ENCODE results near the gene MPI.

GRCh38 chr15:74890665-74890960 is 771 bp downstream of the MPI start:
- TF ChIP-seq SUZ12 (IDR thresholded peaks at IDR 0.05; ENCODE audit: low read length) (no peak), CTCF (IDR thresholded peaks at IDR 0.05; ENCODE audit: control extremely low read depth in 1 of 3, insufficient read depth in 1 of 3, low read depth in 1 of 3, low read length in 3 of 3) (no peak), MAX (IDR thresholded peaks at IDR 0.05) (no peak), SP1 (IDR thresholded peaks at IDR 0.05; ENCODE audit: low read depth, low read length) (no peak), YY1 (IDR thresholded peaks at IDR 0.05; ENCODE audit: low read depth, low read length) (no peak), POLR2A (IDR thresholded peaks at IDR 0.05; ENCODE audit: control extremely low read depth in 1 of 2, low read depth in 2 of 2, low read length in 2 of 2) (no peak)
